RWPE1 (cell line): Measurements from ENCODE around the gene CORO7.

Source experiments
- CTCF ChIA-PET: fragments of 350-600 bp; sonication (Branson Sonifier 250); formaldehyde crosslinking; extraction: SDS; loops from one replicate; lab custom pipeline; 2021; lab: Yijun Ruan, JAX
- POLR2A ChIA-PET: fragments of 400-600 bp; formaldehyde crosslinking; extraction: SDS; loops from one replicate; lab custom pipeline; 2020; ENCODE audit warnings: antibody characterized with exemption; ENCODE audit not compliant: low non-redundant PET; lab: Yijun Ruan, JAX
- DNase-seq: peaks from one replicate; pipeline ENCODE4 v3.0.0; 2012; ENCODE audit warnings: low spot score
- H3K27ac ChIP-seq: fragments of 450-650 bp; 2 replicates; pipeline ENCODE4 v1.5.1; 2017
- TF ChIP-seq, protein P1 (sequence below): fragments of 450-650 bp; conservative IDR thresholded peaks from 2 replicates; pipeline ENCODE4 v1.5.1; 2017; ENCODE audit warnings: low read depth, mild to moderate bottlenecking

Gene CORO7

DNA sequence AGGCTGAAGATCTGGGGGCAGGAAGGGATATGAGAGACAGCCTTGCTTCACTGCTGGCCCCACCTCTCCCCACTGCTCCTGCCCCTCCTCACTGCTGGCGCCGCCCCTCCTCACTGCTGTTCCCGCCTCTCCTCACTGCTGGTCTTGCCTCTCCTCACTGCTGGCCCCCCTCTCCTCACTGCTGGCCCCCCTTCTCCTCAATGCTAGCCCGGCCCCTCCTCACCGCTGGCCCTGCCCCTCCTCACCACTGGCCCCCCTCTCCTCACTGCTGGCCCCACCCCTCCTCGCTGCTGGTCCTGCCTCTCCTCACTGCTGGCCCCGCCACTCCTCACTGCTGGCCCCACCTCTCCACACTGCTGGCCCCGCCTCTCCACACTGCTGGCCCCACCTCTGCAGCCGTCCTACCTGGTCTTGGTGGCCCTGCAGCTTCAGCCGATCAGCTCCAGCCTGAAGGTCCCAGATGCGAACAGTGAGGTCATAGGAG, 55.8 kb downstream of the CORO7 start:
- H3K27ac ChIP-seq: peak overlapping the region; percentile 50; the same call in 1 of the 2 replicates
- DNase-seq: no peak
- ChIA-PET CTCF (interaction anchor here (5.3 kb wide), 1 partner anchor 43 kb away, joined by 74 read pairs; no protein-coding TSS in a partner anchor), POLR2A (no interaction called here)
- TF ChIP-seq, protein P1, sequence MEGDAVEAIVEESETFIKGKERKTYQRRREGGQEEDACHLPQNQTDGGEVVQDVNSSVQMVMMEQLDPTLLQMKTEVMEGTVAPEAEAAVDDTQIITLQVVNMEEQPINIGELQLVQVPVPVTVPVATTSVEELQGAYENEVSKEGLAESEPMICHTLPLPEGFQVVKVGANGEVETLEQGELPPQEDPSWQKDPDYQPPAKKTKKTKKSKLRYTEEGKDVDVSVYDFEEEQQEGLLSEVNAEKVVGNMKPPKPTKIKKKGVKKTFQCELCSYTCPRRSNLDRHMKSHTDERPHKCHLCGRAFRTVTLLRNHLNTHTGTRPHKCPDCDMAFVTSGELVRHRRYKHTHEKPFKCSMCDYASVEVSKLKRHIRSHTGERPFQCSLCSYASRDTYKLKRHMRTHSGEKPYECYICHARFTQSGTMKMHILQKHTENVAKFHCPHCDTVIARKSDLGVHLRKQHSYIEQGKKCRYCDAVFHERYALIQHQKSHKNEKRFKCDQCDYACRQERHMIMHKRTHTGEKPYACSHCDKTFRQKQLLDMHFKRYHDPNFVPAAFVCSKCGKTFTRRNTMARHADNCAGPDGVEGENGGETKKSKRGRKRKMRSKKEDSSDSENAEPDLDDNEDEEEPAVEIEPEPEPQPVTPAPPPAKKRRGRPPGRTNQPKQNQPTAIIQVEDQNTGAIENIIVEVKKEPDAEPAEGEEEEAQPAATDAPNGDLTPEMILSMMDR: no peak

DNA sequence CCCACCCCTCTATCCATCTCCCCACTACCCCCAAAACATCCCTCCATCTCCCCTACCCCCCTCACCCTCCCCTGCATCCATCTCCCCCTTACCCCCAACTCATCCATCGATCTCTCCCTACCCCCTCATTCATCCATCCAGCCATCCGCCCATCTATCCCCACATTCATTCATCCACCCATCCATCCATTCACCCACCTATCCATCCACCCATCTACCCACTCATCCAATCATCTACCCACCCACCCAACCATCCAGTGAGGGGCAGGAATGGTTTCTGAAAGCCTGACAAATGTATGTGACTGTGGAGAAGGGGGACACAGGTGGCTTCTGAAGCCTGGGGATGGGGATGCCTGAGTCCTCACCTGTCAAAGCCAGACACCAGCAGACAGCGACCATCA, 56.5 kb downstream of the CORO7 start:
- CTCF ChIA-PET: interaction anchor here (0.7 to 5.3 kb wide), 7 partner anchors 9 to 43 kb away, joined by 3 to 74 read pairs (median 6); partner anchors contain the start of gene PAM16
- TF ChIP-seq, protein P1: no peak
- DNase-seq: no peak
- 0 out of 2 replicates have a peak overlapping the region, but pooled peaks have one; percentile 22 for H3K27ac ChIP-seq
- POLR2A ChIA-PET: no interaction called here

DNA sequence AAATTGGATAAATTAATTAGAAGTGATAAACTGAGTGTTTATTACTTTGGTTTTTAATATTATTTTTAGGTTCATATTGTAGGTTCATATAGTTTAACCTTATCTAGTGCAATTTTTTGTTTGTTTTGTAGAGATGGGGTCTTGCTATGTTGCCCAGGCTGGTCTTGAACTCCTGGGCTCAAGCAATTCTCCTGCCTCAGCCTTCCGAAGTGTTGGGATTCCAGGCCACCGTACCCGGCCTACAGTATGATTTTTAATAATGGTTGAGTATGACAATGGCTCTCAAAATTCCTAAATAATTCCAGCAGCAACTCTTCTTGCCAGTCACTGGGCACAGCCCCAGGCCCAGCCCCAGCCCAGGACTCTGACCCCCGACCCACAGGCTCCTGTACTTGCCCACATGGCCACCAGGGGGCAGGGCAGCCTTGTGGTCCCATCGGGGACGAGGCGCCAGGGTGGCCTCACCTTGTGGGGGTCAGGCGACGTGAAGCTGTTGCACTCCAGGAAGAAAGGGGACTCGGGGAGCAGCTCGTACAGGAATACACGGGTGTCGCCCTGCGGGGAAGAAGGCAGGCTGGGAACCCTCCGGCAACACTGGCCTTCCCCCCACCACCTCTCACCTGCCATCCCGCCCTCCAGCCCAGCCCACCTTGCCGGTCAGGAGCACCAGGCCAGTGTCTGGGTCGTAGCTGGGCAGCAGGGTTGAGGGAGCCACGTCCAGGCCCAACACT, 57.4 kb downstream of the CORO7 start:
- CTCF ChIA-PET: interaction anchor here (0.5 to 5.3 kb wide), 13 partner anchors 8 to 97 kb away, joined by 3 to 74 read pairs (median 5); partner anchors contain the start of gene PAM16
- peak overlapping the region; percentile 22; the same call in 1 of the 2 replicates for H3K27ac ChIP-seq
- POLR2A ChIA-PET: no interaction called here
- TF ChIP-seq, protein P1: peak; percentile 87
- DNase-seq: peak; percentile 46

DNA sequence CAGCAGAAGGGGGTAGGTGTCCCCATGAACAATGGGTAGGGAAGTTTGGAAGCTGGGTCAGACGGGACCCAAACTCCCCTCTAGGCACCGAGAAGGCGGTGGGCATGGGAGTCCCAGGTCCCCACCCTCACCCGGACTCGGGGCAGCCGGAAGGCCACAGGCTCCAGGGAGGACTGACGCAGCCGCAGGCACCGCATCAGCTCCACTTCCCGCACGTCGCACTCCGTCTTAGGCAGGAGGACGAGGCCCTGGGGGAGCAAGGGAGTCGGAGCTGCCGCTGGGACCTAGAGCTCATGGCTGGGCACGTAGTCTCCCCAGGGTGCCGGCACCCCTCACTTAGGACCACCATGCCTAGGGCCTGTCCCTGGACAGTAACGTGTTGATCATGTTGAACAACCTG, 58.2 kb downstream of the CORO7 start:
- peak overlapping the region; percentile 50 for H3K27ac ChIP-seq
- TF ChIP-seq, protein P1: no peak
- POLR2A ChIA-PET: no interaction called here
- no peak for DNase-seq
- CTCF ChIA-PET: interaction anchor here (0.7 to 5.3 kb wide), 4 partner anchors 11 to 45 kb away, joined by 3 to 74 read pairs (median 7); no protein-coding TSS in a partner anchor

DNA sequence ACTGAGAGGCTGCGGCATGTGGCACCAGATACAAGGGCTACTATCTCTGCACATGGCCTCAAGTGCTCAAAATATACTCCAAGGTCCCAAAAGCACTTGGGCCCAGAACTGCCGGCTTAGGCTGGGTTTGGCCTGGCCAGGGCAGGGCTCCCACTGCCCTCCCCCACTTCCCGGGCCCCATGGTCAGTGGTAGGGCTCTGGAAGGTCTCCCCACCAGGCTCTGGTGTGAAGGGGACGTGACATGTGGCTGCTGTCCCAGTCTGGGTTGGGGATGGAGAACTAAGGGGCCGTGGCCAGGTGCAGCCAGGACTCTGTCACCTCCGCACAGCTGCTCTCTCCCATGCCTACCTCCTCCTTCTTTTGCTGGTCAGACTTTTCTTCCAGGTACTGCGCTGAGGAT, 59.6 kb downstream of the CORO7 start:
- TF ChIP-seq, protein P1: no peak
- POLR2A ChIA-PET: no interaction called here
- no peak for DNase-seq
- H3K27ac ChIP-seq: peak overlapping the region; percentile 50; the same call in 1 of the 2 replicates
- CTCF ChIA-PET: no interaction called here

DNA sequence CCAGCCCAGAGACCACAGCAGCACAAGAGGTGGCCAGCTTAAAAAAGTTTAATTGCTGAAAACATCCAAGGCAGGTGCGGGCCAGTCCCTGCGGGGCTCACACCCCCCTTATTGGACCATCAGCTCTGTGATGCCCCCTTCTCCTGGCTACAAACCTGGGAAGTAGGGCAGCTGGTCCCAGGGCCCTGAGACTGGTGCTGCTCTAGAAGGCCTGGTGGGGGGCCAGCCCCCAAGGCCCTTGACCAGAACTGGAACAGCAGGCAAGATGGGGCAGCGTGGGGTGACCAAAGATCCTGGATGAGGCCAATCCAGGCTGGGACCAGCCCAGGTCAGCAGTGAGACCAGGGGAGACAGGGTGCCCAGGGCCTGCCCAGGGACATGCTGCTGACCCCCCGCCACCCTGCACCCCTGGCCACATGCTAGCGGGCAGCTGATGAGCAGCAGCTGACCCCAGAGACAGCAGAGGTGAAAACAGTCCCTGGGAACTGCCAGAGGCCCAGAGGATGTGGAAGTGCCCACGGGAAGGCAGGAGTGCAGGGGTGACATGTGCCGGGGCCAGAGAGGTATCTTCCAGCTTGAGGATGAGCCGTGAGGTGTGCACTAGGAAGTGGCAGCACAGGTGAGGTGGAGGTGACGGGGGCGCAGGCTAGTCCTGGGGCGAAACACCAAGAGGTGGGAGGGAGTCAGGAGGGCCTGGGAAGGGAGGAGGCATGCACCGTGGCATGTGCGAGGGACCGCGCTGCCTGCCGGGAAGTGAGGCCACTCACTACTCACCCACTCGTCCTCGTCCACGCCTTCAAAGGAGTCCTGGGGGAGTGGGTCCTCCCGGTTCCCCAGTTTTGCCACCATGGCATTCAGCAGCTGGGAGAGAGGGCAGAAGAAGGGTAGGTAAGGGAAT, 61.6 kb downstream of the CORO7 start:
- ChIA-PET POLR2A (interaction anchor here (0.6 kb wide), 1 partner anchor 15 kb away, joined by 3 read pairs; no protein-coding TSS in a partner anchor), CTCF (interaction anchor here (1.2 kb wide), 1 partner anchor 48 kb away, joined by 4 read pairs; no protein-coding TSS in a partner anchor)
- DNase-seq: no peak
- H3K27ac ChIP-seq: no peak overlapping the region
- TF ChIP-seq, protein P1: no peak
